Dedifferentiated amniotic fluid mesenchymal stem cell (primary cell): ENCODE measurements around the gene EMILIN1.
A peak's percentile ranks its signal among the peaks of the same experiment; 100 is the strongest.
"Not testable (repeated sequence)": the region's sequence is repeated elsewhere in the genome, so short reads cannot be mapped to it uniquely, and the experiment has no call there.

ENCODE experiments used
- DNase-seq: peaks from one replicate; pipeline ENCODE4 v3.0.0-alpha.2; 2016; ENCODE audit errors: extremely low spot score

Gene EMILIN1

GRCh38 chr2:27053776-27054175 is 24.6 kb upstream of the EMILIN1 start:
- DNase-seq = no peak

DNA sequence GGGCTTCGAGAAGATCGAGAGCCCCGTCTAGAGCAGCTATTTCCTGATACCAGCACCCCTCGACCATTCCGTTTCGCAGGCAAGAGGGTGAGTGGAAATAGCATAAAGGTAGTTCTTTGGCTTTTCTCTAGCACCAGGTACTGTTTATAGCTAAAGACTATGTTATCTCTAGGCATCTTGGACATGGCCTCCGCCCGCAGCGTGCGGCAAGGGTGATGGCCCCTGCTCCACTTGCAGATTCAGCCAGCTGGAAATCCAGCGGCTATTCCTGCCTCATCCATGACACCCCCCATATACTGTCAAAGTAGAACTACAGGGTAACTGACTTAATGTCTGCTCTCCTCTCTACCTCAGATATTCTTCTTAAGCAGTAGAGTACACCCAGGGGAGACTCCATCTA is 23.7 kb upstream of the EMILIN1 start:
- no peak for DNase-seq

GRCh38 chr2:27057184-27057583 is 21.2 kb upstream of the EMILIN1 start:
- no peak for DNase-seq

DNA sequence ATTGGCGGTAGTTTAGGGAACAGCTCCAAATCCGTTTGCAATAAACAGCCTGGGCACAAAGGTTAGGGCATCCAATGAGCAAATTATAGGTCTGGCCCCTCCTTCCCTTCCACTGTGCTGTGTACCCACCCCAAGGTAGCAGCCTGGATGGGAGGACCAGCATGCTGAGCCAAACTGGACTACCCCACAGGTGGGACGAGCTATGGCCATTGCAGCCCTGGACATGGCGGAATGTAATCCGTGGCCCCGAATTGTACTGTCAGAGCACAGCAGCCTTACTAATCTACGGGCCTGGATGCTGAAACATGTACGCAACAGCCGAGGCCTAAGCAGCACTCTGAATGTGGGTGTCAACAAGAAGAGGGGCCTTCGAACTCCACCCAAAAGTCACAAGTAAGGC is 20.2 kb upstream of the EMILIN1 start:
- no peak for DNase-seq

GRCh38 chr2:27059141-27059820 is 19.1 kb upstream of the EMILIN1 start:
- no peak for DNase-seq

- DNase-seq = no peak
Observed at GRCh38 chr2:27060323-27060722, 18.1 kb upstream of the EMILIN1 start.

DNA sequence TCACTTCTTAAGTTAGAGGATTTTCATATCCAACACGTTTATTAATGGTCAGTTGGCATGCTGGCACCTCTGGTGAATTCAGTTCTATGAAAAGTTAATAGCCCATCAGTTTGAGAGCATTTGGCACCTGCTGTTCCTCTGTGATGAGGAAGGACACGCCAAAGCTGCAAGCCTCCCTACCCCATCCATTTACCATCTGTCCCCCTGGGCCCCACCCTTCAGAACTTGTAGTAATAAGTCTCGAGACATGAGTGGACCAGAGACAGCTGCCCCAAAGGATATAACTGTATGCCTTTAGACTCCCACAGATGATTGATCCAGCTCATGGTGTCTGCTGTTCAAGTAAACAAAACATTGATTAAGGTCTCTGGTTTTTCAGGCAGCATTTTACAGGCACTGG is 13.3 kb upstream of the EMILIN1 start:
- no peak for DNase-seq

- DNase-seq = no peak
Observed at GRCh38 chr2:27067385-27067784, 11.0 kb upstream of the EMILIN1 start.

DNA sequence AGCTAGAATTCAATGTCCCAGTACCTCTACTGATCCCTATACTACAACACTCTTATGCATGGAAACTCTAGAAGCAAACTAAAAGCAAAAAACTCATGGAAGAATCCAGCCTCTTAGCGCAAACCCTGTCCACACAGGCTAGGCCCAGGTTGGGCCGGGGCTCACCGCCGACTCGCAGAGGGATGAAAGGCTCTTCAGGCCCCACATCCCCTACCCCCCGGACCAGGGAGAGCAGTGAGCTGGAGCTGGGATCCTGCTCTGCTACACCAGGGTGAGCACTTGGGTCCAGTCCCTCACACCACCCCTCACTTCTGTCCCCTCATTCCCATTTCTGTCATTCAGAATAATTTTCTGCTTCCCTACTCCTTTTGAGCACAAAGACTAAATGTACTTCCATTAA is 9.0 kb upstream of the EMILIN1 start:
- no peak for DNase-seq

GRCh38 chr2:27069961-27070618 is 8.3 kb upstream of the EMILIN1 start:
- no peak for DNase-seq

DNA sequence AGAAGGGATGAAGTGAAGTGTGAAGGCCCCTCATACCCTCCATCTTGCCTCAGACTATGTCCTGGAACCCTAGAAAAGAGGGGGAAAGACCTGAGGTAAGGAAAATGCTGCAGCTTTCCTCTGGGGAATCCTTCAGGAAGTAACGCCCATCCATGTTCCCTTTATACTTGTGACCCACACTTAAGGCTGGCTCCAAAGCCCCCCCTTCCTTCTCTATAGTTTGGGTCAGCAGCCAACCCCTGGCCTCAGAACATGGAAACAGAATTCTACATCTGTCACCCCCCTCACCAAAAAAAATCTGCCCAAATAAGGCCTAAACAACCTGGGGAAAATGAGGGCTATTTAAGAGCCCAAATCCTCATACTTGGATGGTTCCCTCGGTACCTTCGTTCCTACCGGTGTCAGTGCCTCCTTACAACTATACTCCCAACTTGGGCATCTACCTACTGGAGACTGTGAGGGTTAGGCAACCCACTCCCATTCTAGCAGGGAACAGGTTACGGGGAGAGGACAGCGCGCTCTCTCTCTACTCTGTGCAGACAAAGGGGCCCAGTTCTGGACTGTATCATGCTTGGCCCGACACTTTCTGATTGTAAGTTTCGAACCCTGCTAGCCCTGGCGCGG is 7.7 kb upstream of the EMILIN1 start:
- DNase-seq = no peak

- DNase-seq = peak; percentile 93
Observed at GRCh38 chr2:27071277-27071989, 7.0 kb upstream of the EMILIN1 start, which contains the start of gene OST4. Gene OST4, minus strand, starts transcription at chr2:27071654.

DNA sequence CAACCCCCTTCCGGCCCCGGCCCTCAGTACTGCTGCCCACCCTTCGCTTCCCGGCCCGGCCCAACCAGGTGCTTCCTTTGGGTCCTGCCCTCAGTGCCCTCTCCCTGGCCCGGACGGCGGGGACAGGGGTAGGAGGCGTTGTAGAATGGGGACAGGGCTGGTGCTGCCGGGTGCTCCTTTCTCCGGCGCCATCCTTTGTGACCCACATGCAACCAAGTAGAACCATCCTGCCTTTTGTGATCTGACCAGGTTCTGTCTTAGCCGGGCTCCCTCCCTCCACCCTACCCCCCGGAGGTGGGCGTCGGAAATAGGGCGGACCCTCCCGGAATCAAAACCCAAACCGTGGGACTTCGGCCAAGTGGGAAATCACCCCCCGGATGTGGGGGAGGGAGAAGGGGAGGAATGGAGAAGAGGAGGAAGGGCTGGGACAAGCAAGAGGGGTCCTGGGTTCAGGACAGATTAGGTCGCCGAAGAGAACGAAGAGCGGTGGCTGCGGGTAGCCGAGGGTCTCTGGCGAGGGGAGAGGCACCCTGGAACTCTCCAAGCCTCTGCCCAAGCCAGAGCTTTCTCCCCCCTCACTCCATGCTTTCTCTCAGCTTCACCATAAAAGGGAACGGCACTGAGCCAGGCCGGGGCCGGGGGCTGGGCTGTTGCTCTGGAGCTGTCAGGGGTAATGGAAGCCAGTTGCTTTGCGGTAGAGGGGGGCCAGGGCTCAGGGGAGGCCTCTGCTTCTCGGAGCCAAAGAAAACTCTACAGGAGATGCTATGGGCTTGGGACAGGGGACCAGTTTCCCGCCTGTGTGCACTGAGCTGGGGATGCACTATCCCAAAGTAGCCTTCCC is 6.2 kb upstream of the EMILIN1 start:
- DNase-seq = no peak

- no peak for DNase-seq
Observed at GRCh38 chr2:27072920-27073319, 5.5 kb upstream of the EMILIN1 start.

GRCh38 chr2:27073782-27074181 is 4.6 kb upstream of the EMILIN1 start:
- no peak for DNase-seq

- DNase-seq = no peak
Observed at GRCh38 chr2:27074738-27075565, 3.5 kb upstream of the EMILIN1 start.

DNA sequence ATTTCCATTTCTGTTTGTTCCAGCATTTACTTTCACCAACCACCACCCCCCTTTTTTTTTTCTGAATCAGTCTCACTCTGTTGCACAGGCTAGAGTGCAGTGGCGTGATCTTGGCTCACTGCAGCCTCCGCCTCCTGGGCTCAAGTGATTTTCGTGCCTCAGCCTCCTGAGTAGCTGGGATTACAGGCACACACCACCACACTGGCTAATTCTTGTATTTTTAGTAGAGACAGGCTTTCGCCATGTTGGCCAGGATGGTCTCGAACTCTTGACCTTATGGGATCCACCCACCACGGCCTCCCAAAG is 2.9 kb upstream of the EMILIN1 start:
- not testable (repeated sequence) for DNase-seq

- no peak for DNase-seq
Observed at GRCh38 chr2:27076323-27076722, 2.1 kb upstream of the EMILIN1 start.

DNA sequence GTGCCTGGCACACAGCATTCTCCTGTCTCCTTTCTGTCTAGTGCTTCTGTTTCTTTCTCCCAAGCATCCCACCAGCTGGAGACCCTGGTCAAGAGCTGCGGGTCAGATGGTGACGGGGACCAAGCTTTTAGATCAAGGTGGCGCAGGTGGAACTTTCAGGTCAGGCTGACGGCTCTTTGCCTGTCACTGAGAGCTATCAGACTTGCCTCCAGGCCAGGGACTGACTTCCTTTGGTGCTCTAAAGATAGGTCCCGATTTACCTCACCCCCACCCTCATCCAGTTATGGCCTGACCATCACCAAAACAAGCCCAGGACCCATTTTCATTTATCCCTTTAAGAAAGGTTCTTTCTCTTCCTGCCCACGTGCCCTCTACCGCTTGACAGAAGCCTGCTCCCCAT is 1.2 kb upstream of the EMILIN1 start:
- DNase-seq = no peak

DNA sequence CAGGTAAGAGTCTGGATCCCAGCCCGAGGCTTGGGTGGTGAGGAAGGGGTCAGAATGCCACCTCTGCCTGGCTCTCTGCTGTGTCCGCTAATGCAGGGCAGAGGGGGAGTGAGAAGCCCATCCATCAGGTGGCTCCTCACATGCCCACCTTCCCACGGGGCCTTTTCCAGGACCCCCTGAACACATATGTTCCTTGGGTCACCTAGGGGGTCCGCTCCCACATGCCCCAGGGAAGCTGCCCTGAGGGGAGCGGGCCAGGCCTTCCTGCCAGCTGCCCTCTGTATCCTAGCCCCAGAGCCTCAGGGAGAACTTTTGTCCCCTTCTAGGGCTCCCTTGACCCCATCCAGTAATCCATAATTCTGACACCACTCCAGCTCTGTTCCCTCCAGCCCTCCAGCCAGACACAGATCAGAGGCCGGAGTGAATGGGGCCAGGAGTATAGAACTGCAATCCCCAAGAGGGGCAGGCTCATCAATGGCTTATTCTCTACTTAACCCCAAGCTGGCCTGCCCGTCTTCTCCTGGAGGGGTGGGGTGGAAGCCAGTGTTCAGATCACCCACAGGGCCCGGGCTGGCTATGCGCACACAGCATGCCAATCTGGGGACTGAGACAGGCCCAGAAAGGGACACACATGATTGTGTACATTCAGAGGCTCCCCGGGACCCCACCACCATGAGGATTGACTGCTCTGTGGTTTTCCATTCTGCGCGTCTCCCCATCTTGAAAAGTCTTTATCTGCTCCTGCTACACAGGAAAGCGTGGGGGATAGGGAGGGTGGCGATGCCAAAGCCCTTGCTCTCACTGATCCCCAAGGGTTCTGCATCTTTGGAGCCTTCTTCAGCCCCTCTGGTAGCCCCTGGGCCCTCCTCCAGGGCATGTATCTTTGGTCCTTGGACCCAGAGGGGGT is 1.1 kb downstream of the EMILIN1 start:
- DNase-seq = no peak
